HG02973 (cell line): ENCODE data around the gene BTBD16.

ENCODE experiments used
- ATAC-seq: cut with Tn5 transposase; IDR thresholded peaks from one replicate; pipeline ENCODE4 v1.9.1; 2021; ENCODE audit warnings: moderate library complexity; ENCODE audit not compliant: unreplicated experiment

Gene BTBD16

GRCh38 chr10:122310311-122311050 lies 39.4 kb downstream of the BTBD16 start:
- no peak for ATAC-seq

- ATAC-seq, result no peak
Observed at GRCh38 chr10:122311051-122311410, 39.9 kb downstream of the BTBD16 start.

GRCh38 chr10:122311716-122312115 lies 40.6 kb downstream of the BTBD16 start:
- ATAC-seq, result no peak

DNA sequence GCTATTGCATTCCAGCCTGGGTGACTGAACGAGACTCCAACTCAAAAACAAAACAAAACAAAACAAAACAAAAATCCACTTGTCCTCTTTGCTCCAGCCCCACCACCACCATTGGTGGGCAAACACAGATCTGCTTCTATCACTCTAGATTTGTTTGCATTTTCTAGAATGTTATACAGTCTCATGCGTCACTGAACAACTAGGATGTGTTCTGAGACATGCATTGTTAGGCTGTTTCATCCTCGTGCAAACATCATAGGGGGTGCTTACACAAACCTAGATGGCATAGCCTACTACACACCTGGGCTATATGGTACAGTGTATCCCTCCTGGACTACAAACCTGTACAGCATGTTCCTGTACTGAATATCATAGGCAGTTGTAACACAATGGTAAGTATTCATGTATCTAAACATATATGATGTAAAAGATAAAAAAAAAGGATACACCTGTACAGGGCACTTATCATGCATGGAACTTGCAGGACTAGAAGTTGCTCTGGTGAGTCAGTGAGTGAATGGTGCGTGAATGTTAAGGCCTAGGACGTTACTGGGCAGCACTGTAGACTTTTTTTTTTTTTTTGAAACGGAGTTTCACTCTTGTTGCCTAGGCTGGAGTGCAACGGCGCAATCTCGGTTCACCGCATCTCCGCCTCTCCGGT lies 45.3 kb downstream of the BTBD16 start:
- ATAC-seq, result no peak

GRCh38 chr10:122321960-122322359 lies 50.9 kb downstream of the BTBD16 start:
- ATAC-seq, result no peak

DNA sequence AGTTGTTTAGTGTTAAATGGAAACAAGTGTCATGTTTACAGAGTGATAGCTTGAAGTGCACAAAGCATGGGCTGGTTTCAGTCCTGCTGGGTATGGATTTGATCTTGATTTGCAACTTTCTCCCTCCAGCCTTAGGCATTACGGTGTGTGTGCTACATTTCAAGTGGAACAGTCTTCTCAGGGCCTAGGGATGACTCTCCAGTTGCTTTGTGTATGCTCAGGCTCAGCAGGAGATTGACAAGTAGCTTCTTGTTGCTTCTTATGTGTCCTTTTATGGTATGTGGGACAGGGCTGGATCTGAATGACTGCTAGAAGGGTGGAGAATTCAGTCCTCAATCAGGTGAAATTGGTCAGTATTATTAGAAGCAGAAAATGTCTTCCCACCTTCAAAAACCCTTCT lies 52.1 kb downstream of the BTBD16 start:
- no peak for ATAC-seq

GRCh38 chr10:122323941-122324675 lies 53.0 kb downstream of the BTBD16 start:
- no peak for ATAC-seq

- no peak for ATAC-seq
Observed at GRCh38 chr10:122325235-122325634, 54.1 kb downstream of the BTBD16 start.

- no peak for ATAC-seq
Observed at GRCh38 chr10:122326385-122326784, 55.3 kb downstream of the BTBD16 start.

DNA sequence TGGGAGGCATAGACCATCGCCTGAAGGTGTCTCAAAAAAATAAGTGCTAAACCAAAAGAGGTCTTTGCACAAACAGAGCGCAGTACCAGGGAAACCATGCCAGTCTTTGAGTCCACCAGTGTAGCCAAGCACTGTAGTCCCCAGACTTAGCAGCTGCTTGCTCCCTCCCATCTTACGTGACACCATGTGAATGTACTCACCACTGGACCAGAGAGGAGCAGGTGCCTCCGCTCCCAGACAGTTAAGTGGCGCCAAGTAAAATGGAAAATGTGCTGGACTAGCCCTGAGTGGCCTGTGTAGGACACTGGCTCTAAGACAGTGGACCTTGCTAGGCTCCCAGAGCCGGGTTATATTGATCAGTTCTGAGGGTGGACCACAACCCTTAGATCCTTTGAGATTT lies 55.7 kb downstream of the BTBD16 start:
- no peak for ATAC-seq

GRCh38 chr10:122327237-122328206 lies 56.4 kb downstream of the BTBD16 start:
- ATAC-seq, result no peak

GRCh38 chr10:122328676-122329075 lies 57.6 kb downstream of the BTBD16 start:
- ATAC-seq, result no peak

DNA sequence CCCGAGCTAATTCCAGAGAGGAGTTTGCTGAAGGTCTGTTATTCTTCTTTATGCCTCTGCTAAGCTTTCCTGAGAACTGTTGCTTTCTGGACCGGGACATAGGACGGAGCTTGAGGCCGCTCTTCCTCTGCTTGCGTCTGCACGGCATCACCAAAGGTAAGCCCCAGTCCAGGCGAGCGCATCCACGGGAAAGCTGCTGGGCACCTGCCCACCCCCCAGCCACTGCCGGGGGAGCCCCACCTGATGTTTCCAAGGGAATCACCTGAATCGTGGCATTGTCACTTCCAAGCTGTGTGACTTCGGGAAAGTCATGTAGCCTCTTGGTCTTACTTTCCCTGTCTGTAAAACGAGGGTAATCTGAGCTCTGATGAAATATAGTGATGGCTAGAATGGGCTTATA lies 58.3 kb downstream of the BTBD16 start:
- no peak for ATAC-seq

- no peak for ATAC-seq
Observed at GRCh38 chr10:122331100-122331499, 60.0 kb downstream of the BTBD16 start.

DNA sequence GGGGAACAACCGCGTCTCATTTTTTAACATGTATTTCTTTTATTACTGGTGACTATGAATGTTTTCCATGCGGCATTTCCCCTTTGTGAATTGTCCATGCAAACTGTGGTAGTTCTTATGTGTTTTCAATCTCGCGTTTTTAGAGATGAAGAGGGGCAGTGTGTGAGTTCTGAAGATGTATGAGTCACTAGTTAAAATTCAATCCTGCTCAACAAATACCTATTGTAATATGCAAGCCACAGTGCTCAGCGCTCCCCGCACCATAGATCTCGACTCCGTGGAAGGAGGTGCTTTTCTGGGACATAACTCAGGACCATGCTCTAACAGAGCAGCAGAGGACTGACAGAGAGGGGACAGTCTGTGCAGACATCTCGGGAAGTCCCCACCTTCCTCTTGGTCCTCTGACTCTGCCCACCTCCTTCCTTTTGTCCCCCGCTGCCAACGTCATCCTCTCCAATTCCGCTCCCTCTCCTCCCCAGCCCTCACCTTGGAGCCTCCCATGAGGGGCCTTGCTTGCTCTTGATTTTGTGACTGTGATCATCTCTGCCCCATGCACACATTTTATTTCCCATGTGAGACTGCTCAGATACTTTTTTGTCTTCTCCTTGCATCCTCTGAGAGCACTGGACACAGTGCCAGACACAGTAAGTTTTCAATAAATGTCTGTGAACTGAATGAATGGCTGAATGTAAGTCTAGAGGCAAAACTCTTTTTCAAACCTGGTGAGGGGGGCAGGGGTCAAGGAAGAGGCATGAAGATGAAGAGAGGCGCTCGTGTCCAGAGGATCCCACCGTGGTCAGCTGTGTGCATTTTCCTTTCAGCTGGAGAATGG lies 60.7 kb downstream of the BTBD16 start:
- no peak for ATAC-seq

DNA sequence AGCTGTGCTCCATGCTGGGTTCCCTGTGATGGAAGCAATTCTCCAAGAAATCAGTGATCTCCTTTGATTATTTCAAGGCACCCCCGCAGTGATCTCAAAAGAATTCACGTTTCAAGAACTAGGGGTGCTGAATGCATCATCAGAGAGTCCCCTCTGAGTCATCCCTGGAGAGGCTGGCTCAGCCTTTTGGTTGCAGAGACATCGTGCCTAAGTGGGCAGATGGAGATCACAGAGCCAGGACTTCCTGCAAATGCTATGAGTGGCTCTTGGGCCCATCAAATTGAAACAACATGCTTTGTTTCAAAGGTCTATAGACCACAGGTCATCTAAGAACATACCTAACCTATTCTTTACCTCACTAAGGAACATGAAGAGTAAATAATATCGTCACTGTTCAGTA lies 61.9 kb downstream of the BTBD16 start:
- ATAC-seq, result no peak

DNA sequence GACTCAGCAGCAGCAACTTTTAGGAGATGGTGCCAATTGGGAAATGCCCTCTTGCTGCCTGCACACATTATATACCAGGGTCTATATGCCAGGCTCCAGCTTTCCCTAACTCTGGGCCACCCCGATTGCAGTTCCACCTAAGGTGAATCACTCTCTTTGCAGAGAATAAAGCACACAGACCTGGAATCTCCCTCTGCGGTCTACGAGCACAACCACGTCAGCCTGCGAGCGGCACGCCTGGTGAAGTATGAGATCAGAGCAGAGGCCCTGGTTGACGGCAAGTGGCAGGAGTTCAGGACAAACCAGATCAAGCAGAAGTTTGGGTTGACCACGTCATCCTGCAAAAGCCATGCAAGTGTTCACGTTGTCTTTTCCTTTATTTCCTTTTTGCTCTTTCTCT lies 65.2 kb downstream of the BTBD16 start:
- ATAC-seq, result no peak

DNA sequence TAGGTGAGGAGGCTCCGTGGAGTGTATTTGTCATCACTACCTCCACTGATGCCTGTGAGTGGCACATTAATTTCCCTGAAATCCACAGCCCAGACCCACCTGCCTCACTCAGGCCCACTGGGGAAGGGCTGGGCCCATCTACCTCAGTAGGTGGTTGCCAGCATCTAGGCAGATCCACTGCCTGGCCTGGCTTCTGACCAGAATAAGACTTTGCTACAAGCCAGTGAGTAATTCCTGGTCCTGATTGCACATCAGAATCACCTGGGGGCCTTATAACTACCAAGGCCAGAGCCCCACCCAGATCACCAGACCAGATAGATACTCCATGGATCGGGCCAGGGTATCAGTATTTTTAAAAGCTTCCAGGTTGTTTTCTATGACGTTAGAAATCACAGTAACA lies 65.9 kb downstream of the BTBD16 start:
- ATAC-seq, result no peak

- no peak for ATAC-seq
Observed at GRCh38 chr10:122338609-122339441, 67.7 kb downstream of the BTBD16 start.
